WERI-Rb-1 (cell line): ENCODE measurements around the gene SNAP25.

Experiments
- DNase-seq: peaks from one replicate; pipeline ENCODE4 v3.0.0-alpha.2; 2020
- H3K27ac ChIP-seq: fragments of 250-450 bp; sonication (Bioruptor Pico); 2 replicates; pipeline ENCODE4 v1.5.1; 2020; ENCODE audit warnings: mild to moderate bottlenecking, moderate library complexity
- H3K27me3 ChIP-seq: fragments of 250-450 bp; sonication (Bioruptor Pico); 2 replicates; pipeline ENCODE4 v1.5.1; 2021; ENCODE audit warnings: mild to moderate bottlenecking, low read depth, moderate library complexity; ENCODE audit not compliant: insufficient read depth, severe bottlenecking
- H3K36me3 ChIP-seq: fragments of 250-450 bp; sonication (Bioruptor Pico); 2 replicates; pipeline ENCODE4 v1.5.1; 2020; ENCODE audit warnings: mild to moderate bottlenecking, moderate library complexity
- H3K4me3 ChIP-seq: 2 replicates; pipeline ENCODE4 v1.5.1; 2011; ENCODE audit warnings: low read depth, mild to moderate bottlenecking, control low read depth, low read length
- H3K9me3 ChIP-seq: fragments of 250-450 bp; sonication (Bioruptor Pico); 2 replicates; pipeline ENCODE4 v1.5.1; 2021; ENCODE audit warnings: mild to moderate bottlenecking, moderate library complexity; ENCODE audit not compliant: severe bottlenecking
- CTCF ChIP-seq: IDR thresholded peaks from 2 replicates; pipeline ENCODE4 v1.5.1; 2011; ENCODE audit warnings: low read depth, mild to moderate bottlenecking, control low read depth, inconsistent platforms, low read length

The SNAP25 gene

GRCh38 chr20:10342152-10342551 is 123.5 kb downstream of the SNAP25 start:
- Histone ChIP-seq H3K9me3 (no peaks in the 10 kb centered on the region), H3K36me3 (no peaks in the 10 kb centered on the region), H3K27ac (no peak overlapping the region), H3K4me3 (no peak overlapping the region), H3K27me3 (no peaks in the 10 kb centered on the region)
- DNase-seq = no peak
- TF ChIP-seq CTCF = no peak

DNA sequence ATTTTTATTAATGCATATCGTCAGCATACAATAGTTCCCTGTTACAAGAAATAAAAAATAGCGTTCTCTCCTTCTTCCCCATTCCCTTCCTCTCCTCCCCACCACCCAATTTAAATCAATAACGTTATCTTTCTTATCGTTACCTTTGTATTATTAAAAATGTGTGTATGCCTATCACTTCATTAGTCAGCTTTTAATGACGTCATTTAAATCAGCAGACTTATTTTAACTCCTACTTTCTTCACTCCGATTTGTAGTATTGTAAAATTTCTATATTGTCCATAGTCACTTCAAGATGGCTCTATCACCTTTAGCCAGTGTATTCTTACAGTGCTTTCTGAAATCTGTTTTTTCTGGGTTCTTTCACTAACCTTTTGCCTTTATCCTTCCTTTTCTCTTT is 126.3 kb downstream of the SNAP25 start:
- no peak overlapping the region for H3K4me3 ChIP-seq
- no peak overlapping the region for H3K27ac ChIP-seq
- H3K27me3 ChIP-seq = no peaks in the 10 kb centered on the region
- TF ChIP-seq CTCF = no peak
- no peak for DNase-seq
- H3K36me3 ChIP-seq = no peaks in the 10 kb centered on the region
- no peaks in the 10 kb centered on the region for H3K9me3 ChIP-seq

- H3K36me3 ChIP-seq = no peaks in the 10 kb centered on the region
These were observed 128.7 kb downstream of the SNAP25 start for GRCh38 chr20:10347086-10347880.

GRCh38 chr20:10349118-10349517 is 130.5 kb downstream of the SNAP25 start:
- no peaks in the 10 kb centered on the region for H3K9me3 ChIP-seq
- no peaks in the 10 kb centered on the region for H3K36me3 ChIP-seq
- no peak overlapping the region for H3K27ac ChIP-seq
- TF ChIP-seq CTCF = no peak
- no peak overlapping the region for H3K4me3 ChIP-seq
- no peaks in the 10 kb centered on the region for H3K27me3 ChIP-seq
- no peak for DNase-seq

More at GRCh38 chr20:10347086-10347880, 128.7 kb downstream of the SNAP25 start:
- no peak for DNase-seq
- no peak for TF ChIP-seq CTCF
- Histone ChIP-seq H3K27ac (no peak overlapping the region), H3K9me3 (no peaks in the 10 kb centered on the region), H3K27me3 (no peaks in the 10 kb centered on the region), H3K4me3 (no peak overlapping the region)

- Histone ChIP-seq H3K9me3 (no peaks in the 10 kb centered on the region), H3K27ac (no peak overlapping the region), H3K4me3 (no peak overlapping the region), H3K27me3 (no peaks in the 10 kb centered on the region), H3K36me3 (no peaks in the 10 kb centered on the region)
- TF ChIP-seq CTCF = no peak
- no peak for DNase-seq
These were observed 131.7 kb downstream of the SNAP25 start for GRCh38 chr20:10350188-10350842.
